Thyroid gland (tissue), 4 donors: Measurements from ENCODE around the gene ARMS2.

ENCODE experiments used
- POLR2A ChIP-seq, 2 donors: fragments of 450-650 bp; IDR thresholded peaks; one replicate each; pipeline ENCODE4 v1.6.1; 2017; ENCODE audit warnings: antibody characterized with exemption in 2 of 2, mild to moderate bottlenecking in 2 of 2, moderate library complexity in 1 of 2
- TF ChIP-seq, protein P1 (sequence below), 6 experiments: fragments of 200-600 bp in 3 of 6; fragments of 450-650 bp in 3 of 6; sonication (generic) in 3 of 6; IDR thresholded peaks; one replicate each; pipeline ENCODE4 v1.5.1; 2016 to 2019; ENCODE audit warnings: antibody characterized with exemption in 6 of 6, mild to moderate bottlenecking in 2 of 6, inconsistent platforms in 1 of 6, moderate library complexity in 1 of 6

DNA sequence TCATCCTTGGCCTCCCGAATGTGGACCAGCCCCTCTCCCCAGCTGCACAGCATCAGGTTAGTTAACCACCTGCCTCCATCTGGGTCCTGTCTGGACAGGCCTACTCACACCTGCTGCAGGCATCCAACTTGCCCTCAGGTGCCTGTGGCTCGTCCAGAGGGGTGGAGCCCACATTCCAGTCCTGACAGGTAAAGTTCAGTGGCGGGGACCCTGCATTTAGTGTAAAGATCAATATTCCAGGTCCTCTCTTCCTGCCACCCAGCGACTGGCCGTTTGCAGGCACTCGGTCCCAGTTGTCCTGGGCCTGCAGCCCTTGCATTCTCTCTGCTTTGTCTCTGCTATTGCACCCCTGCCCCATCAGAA lies 21.9 kb downstream of the ARMS2 start:
- TF ChIP-seq, protein P1, sequence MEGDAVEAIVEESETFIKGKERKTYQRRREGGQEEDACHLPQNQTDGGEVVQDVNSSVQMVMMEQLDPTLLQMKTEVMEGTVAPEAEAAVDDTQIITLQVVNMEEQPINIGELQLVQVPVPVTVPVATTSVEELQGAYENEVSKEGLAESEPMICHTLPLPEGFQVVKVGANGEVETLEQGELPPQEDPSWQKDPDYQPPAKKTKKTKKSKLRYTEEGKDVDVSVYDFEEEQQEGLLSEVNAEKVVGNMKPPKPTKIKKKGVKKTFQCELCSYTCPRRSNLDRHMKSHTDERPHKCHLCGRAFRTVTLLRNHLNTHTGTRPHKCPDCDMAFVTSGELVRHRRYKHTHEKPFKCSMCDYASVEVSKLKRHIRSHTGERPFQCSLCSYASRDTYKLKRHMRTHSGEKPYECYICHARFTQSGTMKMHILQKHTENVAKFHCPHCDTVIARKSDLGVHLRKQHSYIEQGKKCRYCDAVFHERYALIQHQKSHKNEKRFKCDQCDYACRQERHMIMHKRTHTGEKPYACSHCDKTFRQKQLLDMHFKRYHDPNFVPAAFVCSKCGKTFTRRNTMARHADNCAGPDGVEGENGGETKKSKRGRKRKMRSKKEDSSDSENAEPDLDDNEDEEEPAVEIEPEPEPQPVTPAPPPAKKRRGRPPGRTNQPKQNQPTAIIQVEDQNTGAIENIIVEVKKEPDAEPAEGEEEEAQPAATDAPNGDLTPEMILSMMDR (IDR thresholded peaks at IDR 0.05) = no peak
- TF ChIP-seq POLR2A (IDR thresholded peaks at IDR 0.05) = no peak
